HEK293 (cell line): ENCODE data around the gene AKT2.

Source experiments
- BCL11A ChIP-seq: fragments of 450-650 bp; formaldehyde crosslinking; IDR thresholded peaks from 2 replicates; pipeline ENCODE4 v1.5.1; 2016; ENCODE audit warnings: low read depth, missing biosample characterization, missing genetic modification characterization
- GLIS1 ChIP-seq: fragments of 450-650 bp; formaldehyde crosslinking; IDR thresholded peaks from 2 replicates; pipeline ENCODE4 v1.5.1; 2016; ENCODE audit warnings: missing biosample characterization, missing genetic modification characterization
- KLF1 ChIP-seq: fragments of 450-650 bp; formaldehyde crosslinking; IDR thresholded peaks from 2 replicates; pipeline ENCODE4 v1.5.1; 2016; ENCODE audit warnings: missing biosample characterization, missing genetic modification characterization
- MYNN ChIP-seq: fragments of 450-650 bp; formaldehyde crosslinking; IDR thresholded peaks from 2 replicates; pipeline ENCODE4 v1.5.1; 2016; ENCODE audit warnings: missing biosample characterization, missing genetic modification characterization, borderline replicate concordance
- ZBTB17 ChIP-seq: fragments of 450-650 bp; formaldehyde crosslinking; IDR thresholded peaks from 2 replicates; pipeline ENCODE4 v1.5.1; 2016; ENCODE audit warnings: missing biosample characterization, missing genetic modification characterization
- ZNF112 ChIP-seq: fragments of 450-650 bp; formaldehyde crosslinking; IDR thresholded peaks from 2 replicates; pipeline ENCODE4 v1.5.0; 2017; ENCODE audit warnings: missing biosample characterization, missing genetic modification characterization
- ZNF138 ChIP-seq: fragments of 450-650 bp; formaldehyde crosslinking; IDR thresholded peaks from 2 replicates; pipeline ENCODE4 v1.5.1; 2016; ENCODE audit warnings: missing biosample characterization, missing genetic modification characterization, borderline replicate concordance
- ZNF155 ChIP-seq: fragments of 450-650 bp; formaldehyde crosslinking; IDR thresholded peaks from 2 replicates; pipeline ENCODE4 v1.5.1; 2016; ENCODE audit warnings: missing biosample characterization, missing genetic modification characterization
- ZNF211 ChIP-seq: fragments of 450-650 bp; formaldehyde crosslinking; IDR thresholded peaks from 2 replicates; pipeline ENCODE4 v1.5.1; 2016; ENCODE audit warnings: low read depth, missing biosample characterization, missing genetic modification characterization
- ZNF214 ChIP-seq: fragments of 450-650 bp; formaldehyde crosslinking; IDR thresholded peaks from 2 replicates; pipeline ENCODE4 v1.5.1; 2017; ENCODE audit warnings: missing biosample characterization, mild to moderate bottlenecking, missing genetic modification characterization, borderline replicate concordance
- ZNF510 ChIP-seq: fragments of 450-650 bp; formaldehyde crosslinking; IDR thresholded peaks from 2 replicates; pipeline ENCODE4 v1.5.1; 2018; ENCODE audit warnings: mild to moderate bottlenecking, missing genetic modification characterization, missing biosample characterization; ENCODE audit not compliant: insufficient replicate concordance
- ZNF530 ChIP-seq: fragments of 450-650 bp; formaldehyde crosslinking; IDR thresholded peaks from 2 replicates; pipeline ENCODE4 v1.5.1; 2016; ENCODE audit warnings: low read depth, missing biosample characterization, missing genetic modification characterization
- ZNF558 ChIP-seq: fragments of 450-650 bp; formaldehyde crosslinking; IDR thresholded peaks from 2 replicates; pipeline ENCODE4 v1.5.1; 2016; ENCODE audit warnings: missing biosample characterization, missing genetic modification characterization
- ZNF571 ChIP-seq: fragments of 450-650 bp; formaldehyde crosslinking; IDR thresholded peaks from 2 replicates; pipeline ENCODE4 v1.5.0; 2017; ENCODE audit warnings: missing biosample characterization, missing genetic modification characterization
- ZNF707 ChIP-seq: fragments of 450-650 bp; formaldehyde crosslinking; IDR thresholded peaks from 2 replicates; pipeline ENCODE4 v1.5.1; 2016; ENCODE audit warnings: missing biosample characterization, missing genetic modification characterization
- ZNF776 ChIP-seq: fragments of 450-650 bp; formaldehyde crosslinking; IDR thresholded peaks from 2 replicates; pipeline ENCODE4 v1.5.0; 2017; ENCODE audit warnings: missing biosample characterization, missing genetic modification characterization, borderline replicate concordance
- TF ChIP-seq, protein P1 (sequence below): fragments of 450-650 bp; formaldehyde crosslinking; IDR thresholded peaks from 2 replicates; pipeline ENCODE4 v1.5.1; 2016; ENCODE audit warnings: missing biosample characterization, missing genetic modification characterization
- TF ChIP-seq, protein P2 (sequence below): fragments of 450-650 bp; formaldehyde crosslinking; IDR thresholded peaks from 2 replicates; pipeline ENCODE4 v1.5.1; 2016; ENCODE audit warnings: missing biosample characterization, missing genetic modification characterization, borderline replicate concordance
- TF ChIP-seq, protein P3 (sequence below): fragments of 450-650 bp; formaldehyde crosslinking; IDR thresholded peaks from 2 replicates; pipeline ENCODE4 v1.5.1; 2016; ENCODE audit warnings: missing biosample characterization, missing genetic modification characterization
- TF ChIP-seq, protein P4 (sequence below): fragments of 450-650 bp; formaldehyde crosslinking; IDR thresholded peaks from 2 replicates; pipeline ENCODE4 v1.5.1; 2016; ENCODE audit warnings: missing biosample characterization, missing genetic modification characterization
- TF ChIP-seq, protein P5 (sequence below): fragments of 450-650 bp; formaldehyde crosslinking; IDR thresholded peaks from 2 replicates; pipeline ENCODE4 v1.5.1; 2016; ENCODE audit warnings: missing biosample characterization, missing genetic modification characterization
- TF ChIP-seq, protein P6 (sequence below): fragments of 450-650 bp; formaldehyde crosslinking; IDR thresholded peaks from 2 replicates; pipeline ENCODE4 v1.5.1; 2016; ENCODE audit warnings: missing biosample characterization, missing genetic modification characterization
- TF ChIP-seq, protein P7 (sequence below): fragments of 450-650 bp; formaldehyde crosslinking; IDR thresholded peaks from 2 replicates; pipeline ENCODE4 v1.5.1; 2016; ENCODE audit warnings: missing biosample characterization, missing genetic modification characterization

Gene AKT2

DNA sequence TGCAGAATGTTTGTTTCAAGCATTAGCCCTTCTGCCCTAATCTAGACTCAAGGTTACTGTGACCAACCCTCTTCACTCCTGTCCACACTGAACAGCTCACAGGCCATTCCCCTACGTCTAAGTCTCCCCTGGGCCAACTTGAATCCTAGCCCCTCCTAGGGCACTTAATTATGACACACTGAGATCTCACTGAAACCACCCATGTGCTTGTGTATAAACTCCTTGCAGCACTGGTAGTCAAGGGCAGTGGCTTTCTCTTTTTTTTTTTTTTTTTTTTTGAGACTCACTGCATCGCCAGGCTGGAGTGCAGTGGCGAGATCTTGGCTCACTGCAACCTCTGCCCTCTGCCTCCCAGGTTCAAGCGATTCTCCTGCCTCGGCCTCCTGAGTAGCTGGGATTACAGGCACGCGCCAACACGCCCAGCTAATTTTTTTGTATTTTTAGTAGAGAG, 1.9 kb upstream of the AKT2 start (continued):
- TF ChIP-seq MYNN (tag by site-specific recombination) (no peak), BCL11A (no peak), ZNF776 (tag by site-specific recombination) (no peak), ZNF138 (tag by site-specific recombination) (no peak), ZNF112 (tag by site-specific recombination) (no peak), ZNF211 (tag by site-specific recombination) (no peak), ZNF214 (tag by site-specific recombination) (no peak), ZNF155 (tag by site-specific recombination) (no peak), KLF1 (tag by site-specific recombination) (no peak), ZNF571 (tag by site-specific recombination) (no peak), ZNF558 (tag by site-specific recombination) (peak; percentile 88), ZNF707 (tag by site-specific recombination) (no peak), ZNF530 (no peak), ZNF510 (tag by site-specific recombination) (no peak), ZBTB17 (tag by site-specific recombination) (peak; percentile 43), GLIS1 (tag by site-specific recombination) (peak; percentile 44; the same call in 1 of the 2 replicates)
- TF ChIP-seq, protein P1, sequence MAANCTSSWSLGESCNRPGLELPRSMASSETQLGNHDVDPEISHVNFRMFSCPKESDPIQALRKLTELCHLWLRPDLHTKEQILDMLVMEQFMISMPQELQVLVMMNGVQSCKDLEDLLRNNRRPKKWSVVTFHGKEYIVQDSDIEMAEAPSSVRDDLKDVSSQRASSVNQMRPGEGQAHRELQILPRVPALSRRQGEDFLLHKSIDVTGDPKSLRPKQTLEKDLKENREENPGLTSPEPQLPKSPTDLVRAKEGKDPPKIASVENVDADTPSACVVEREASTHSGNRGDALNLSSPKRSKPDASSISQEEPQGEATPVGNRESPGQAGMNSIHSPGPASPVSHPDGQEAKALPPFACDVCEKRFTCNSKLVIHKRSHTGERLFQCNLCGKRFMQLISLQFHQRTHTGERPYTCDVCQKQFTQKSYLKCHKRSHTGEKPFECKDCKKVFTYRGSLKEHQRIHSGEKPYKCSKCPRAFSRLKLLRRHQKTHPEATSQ (tag by site-specific recombination): no peak
- TF ChIP-seq, protein P2, sequence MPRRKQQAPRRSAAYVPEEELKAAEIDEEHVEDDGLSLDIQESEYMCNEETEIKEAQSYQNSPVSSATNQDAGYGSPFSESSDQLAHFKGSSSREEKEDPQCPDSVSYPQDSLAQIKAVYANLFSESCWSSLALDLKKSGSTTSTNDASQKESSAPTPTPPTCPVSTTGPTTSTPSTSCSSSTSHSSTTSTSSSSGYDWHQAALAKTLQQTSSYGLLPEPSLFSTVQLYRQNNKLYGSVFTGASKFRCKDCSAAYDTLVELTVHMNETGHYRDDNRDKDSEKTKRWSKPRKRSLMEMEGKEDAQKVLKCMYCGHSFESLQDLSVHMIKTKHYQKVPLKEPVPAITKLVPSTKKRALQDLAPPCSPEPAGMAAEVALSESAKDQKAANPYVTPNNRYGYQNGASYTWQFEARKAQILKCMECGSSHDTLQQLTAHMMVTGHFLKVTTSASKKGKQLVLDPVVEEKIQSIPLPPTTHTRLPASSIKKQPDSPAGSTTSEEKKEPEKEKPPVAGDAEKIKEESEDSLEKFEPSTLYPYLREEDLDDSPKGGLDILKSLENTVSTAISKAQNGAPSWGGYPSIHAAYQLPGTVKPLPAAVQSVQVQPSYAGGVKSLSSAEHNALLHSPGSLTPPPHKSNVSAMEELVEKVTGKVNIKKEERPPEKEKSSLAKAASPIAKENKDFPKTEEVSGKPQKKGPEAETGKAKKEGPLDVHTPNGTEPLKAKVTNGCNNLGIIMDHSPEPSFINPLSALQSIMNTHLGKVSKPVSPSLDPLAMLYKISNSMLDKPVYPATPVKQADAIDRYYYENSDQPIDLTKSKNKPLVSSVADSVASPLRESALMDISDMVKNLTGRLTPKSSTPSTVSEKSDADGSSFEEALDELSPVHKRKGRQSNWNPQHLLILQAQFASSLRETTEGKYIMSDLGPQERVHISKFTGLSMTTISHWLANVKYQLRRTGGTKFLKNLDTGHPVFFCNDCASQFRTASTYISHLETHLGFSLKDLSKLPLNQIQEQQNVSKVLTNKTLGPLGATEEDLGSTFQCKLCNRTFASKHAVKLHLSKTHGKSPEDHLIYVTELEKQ (tag by site-specific recombination): no peak
- TF ChIP-seq, protein P3, sequence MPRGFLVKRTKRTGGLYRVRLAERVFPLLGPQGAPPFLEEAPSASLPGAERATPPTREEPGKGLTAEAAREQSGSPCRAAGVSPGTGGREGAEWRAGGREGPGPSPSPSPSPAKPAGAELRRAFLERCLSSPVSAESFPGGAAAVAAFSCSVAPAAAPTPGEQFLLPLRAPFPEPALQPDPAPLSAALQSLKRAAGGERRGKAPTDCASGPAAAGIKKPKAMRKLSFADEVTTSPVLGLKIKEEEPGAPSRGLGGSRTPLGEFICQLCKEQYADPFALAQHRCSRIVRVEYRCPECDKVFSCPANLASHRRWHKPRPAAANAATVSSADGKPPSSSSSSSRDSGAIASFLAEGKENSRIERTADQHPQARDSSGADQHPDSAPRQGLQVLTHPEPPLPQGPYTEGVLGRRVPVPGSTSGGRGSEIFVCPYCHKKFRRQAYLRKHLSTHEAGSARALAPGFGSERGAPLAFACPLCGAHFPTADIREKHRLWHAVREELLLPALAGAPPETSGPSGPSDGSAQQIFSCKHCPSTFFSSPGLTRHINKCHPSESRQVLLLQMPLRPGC (tag by site-specific recombination): no peak
- TF ChIP-seq, protein P4, sequence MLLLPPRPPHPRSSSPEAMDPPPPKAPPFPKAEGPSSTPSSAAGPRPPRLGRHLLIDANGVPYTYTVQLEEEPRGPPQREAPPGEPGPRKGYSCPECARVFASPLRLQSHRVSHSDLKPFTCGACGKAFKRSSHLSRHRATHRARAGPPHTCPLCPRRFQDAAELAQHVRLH (tag by site-specific recombination): no peak
- TF ChIP-seq, protein P5, sequence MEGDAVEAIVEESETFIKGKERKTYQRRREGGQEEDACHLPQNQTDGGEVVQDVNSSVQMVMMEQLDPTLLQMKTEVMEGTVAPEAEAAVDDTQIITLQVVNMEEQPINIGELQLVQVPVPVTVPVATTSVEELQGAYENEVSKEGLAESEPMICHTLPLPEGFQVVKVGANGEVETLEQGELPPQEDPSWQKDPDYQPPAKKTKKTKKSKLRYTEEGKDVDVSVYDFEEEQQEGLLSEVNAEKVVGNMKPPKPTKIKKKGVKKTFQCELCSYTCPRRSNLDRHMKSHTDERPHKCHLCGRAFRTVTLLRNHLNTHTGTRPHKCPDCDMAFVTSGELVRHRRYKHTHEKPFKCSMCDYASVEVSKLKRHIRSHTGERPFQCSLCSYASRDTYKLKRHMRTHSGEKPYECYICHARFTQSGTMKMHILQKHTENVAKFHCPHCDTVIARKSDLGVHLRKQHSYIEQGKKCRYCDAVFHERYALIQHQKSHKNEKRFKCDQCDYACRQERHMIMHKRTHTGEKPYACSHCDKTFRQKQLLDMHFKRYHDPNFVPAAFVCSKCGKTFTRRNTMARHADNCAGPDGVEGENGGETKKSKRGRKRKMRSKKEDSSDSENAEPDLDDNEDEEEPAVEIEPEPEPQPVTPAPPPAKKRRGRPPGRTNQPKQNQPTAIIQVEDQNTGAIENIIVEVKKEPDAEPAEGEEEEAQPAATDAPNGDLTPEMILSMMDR: no peak
- TF ChIP-seq, protein P6, sequence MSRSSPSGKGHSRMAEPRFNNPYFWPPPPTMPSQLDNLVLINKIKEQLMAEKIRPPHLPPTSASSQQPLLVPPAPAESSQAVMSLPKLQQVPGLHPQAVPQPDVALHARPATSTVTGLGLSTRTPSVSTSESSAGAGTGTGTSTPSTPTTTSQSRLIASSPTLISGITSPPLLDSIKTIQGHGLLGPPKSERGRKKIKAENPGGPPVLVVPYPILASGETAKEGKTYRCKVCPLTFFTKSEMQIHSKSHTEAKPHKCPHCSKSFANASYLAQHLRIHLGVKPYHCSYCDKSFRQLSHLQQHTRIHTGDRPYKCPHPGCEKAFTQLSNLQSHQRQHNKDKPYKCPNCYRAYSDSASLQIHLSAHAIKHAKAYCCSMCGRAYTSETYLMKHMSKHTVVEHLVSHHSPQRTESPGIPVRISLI (tag by site-specific recombination): peak; percentile 80
- TF ChIP-seq, protein P7, sequence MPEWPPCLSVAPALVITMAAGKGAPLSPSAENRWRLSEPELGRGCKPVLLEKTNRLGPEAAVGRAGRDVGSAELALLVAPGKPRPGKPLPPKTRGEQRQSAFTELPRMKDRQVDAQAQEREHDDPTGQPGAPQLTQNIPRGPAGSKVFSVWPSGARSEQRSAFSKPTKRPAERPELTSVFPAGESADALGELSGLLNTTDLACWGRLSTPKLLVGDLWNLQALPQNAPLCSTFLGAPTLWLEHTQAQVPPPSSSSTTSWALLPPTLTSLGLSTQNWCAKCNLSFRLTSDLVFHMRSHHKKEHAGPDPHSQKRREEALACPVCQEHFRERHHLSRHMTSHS (tag by site-specific recombination): no peak
